Measurements from ENCODE around the gene ADGB. TPM values are rescaled to one million over a fixed set of nuclear protein-coding genes. Genes with fewer than 3 reads are reported as not detected.
"Not testable (repeated sequence)": the region's sequence is repeated elsewhere in the genome, so short reads cannot be mapped to it uniquely, and the experiment has no call there.

The ADGB gene
- total RNA-seq, 1 experiment from 2014 or later: not detected

- H3K9ac ChIP-seq (ENCODE audit: low read length); H4K20me1 ChIP-seq (ENCODE audit: insufficient read depth); BruUV-seq (replicated peaks); H3K4me3 ChIP-seq (replicated peaks in 1 of 2; ENCODE audit: low read depth in 1 of 2, low read length in 2 of 2); CTCF ChIA-PET; H3K9me3 ChIP-seq (ENCODE audit: control insufficient read depth in 1 of 2, insufficient read depth in 1 of 2, low read depth in 1 of 2, low read length in 2 of 2); RAD21 ChIA-PET (ENCODE audit: low non-redundant PET in 1 of 2, low total read pairs in 2 of 2, uncharacterized antibody in 2 of 2, unreplicated experiment in 2 of 2); POLR2A ChIA-PET; intact Hi-C loops (cut with micrococcal nuclease); ATAC-seq; H3K4me2 ChIP-seq (ENCODE audit: low read length); H3K27ac ChIP-seq (ENCODE audit: low read depth, low read length); H3K4me1 ChIP-seq (ENCODE audit: control insufficient read depth in 1 of 2, insufficient read depth in 2 of 2, low read length in 2 of 2); H3K9me2 ChIP-seq (ENCODE audit: insufficient read depth); DNase-seq (ENCODE audit: low read depth, low spot score); H3K36me3 ChIP-seq (ENCODE audit: control insufficient read depth in 1 of 2, insufficient read depth in 2 of 2, low read length in 2 of 2); H2AFZ ChIP-seq (ENCODE audit: low read depth, low read length, poor library complexity, severe bottlenecking); H3K27me3 ChIP-seq (ENCODE audit: insufficient read depth, low read length); H3K79me2 ChIP-seq (ENCODE audit: insufficient read depth, low read length): not testable (repeated sequence)
These were observed 214.1 kb downstream of the ADGB start for GRCh38 chr6:146812811-146813321.

- Histone ChIP-seq H3K27me3 (ENCODE audit: insufficient read depth, low read length) (no peaks in the 10 kb centered on the region), H3K4me2 (ENCODE audit: low read length) (no peak overlapping the region), H2AFZ (ENCODE audit: low read depth, low read length, poor library complexity, severe bottlenecking) (no peak overlapping the region), H3K4me3 (replicated peaks in 1 of 2; ENCODE audit: low read depth in 1 of 2, low read length in 2 of 2) (no peak overlapping the region), H3K9me2 (ENCODE audit: insufficient read depth) (no peaks in the 10 kb centered on the region), H3K27ac (ENCODE audit: low read depth, low read length) (no peak overlapping the region), H3K9ac (ENCODE audit: low read length) (no peak overlapping the region), H4K20me1 (ENCODE audit: insufficient read depth) (no peaks in the 10 kb centered on the region), H3K79me2 (ENCODE audit: insufficient read depth, low read length) (no peaks in the 10 kb centered on the region), H3K4me1 (ENCODE audit: control insufficient read depth in 1 of 2, insufficient read depth in 2 of 2, low read length in 2 of 2) (no peaks in the 10 kb centered on the region), H3K36me3 (ENCODE audit: control insufficient read depth in 1 of 2, insufficient read depth in 2 of 2, low read length in 2 of 2) (no peaks in the 10 kb centered on the region), H3K9me3 (ENCODE audit: control insufficient read depth in 1 of 2, insufficient read depth in 1 of 2, low read depth in 1 of 2, low read length in 2 of 2) (no peaks in the 10 kb centered on the region)
- no peak for ATAC-seq
- DNase-seq (ENCODE audit: low read depth, low spot score): no peak
- no TSS peak for BruUV-seq (replicated peaks)
- POLR2A ChIA-PET: no interaction called here
- CTCF ChIA-PET: no interaction called here
- RAD21 ChIA-PET (ENCODE audit: low non-redundant PET in 1 of 2, low total read pairs in 2 of 2, uncharacterized antibody in 2 of 2, unreplicated experiment in 2 of 2): no interaction called here
- intact Hi-C loops (cut with micrococcal nuclease): no loop called here
- TF ChIP-seq SIN3A (IDR thresholded peaks at IDR 0.05; ENCODE audit: low read depth) (no peak), EZH2 (IDR thresholded peaks at IDR 0.05) (no peak), CBX3 (IDR thresholded peaks at IDR 0.05; ENCODE audit: low read depth) (no peak), ZFX (IDR thresholded peaks at IDR 0.05) (no peak), YY1 (IDR thresholded peaks at IDR 0.05; ENCODE audit: extremely low read depth, insufficient replicate concordance, low read depth, low read length) (no peak), ATF3 (IDR thresholded peaks at IDR 0.05) (no peak), CTCF (IDR thresholded peaks at IDR 0.05 in 2 of 3, conservative IDR thresholded peaks at IDR 0.05 in 1 of 3; ENCODE audit: borderline replicate concordance in 1 of 3, insufficient read depth in 1 of 3, low read depth in 2 of 3, low read length in 2 of 3) (no peak), REST (IDR thresholded peaks at IDR 0.05; ENCODE audit: low read depth) (no peak), JUND (IDR thresholded peaks at IDR 0.05) (no peak), POLR2A (IDR thresholded peaks at IDR 0.05; ENCODE audit: borderline replicate concordance, extremely low read depth, insufficient read depth, insufficient read length) (no peak), SP1 (IDR thresholded peaks at IDR 0.05; ENCODE audit: low read depth) (no peak), SRF (IDR thresholded peaks at IDR 0.05; ENCODE audit: low read depth) (no peak), POLR2AphosphoS5 (IDR thresholded peaks at IDR 0.05; ENCODE audit: low read depth, low read length) (no peak), MAX (IDR thresholded peaks at IDR 0.05) (no peak), EZH2phosphoT487 (IDR thresholded peaks at IDR 0.05; ENCODE audit: borderline replicate concordance) (no peak), CEBPB (IDR thresholded peaks at IDR 0.05; ENCODE audit: low read depth) (no peak), ELF1 (IDR thresholded peaks at IDR 0.05; ENCODE audit: borderline replicate concordance, low read depth) (no peak)
These were observed 214.8 kb downstream of the ADGB start for GRCh38 chr6:146813554-146813953.

Data from HCT116 (cell line).